ENCODE measurements around the gene BLID.

Gene BLID

GRCh38 chr11:122115524-122116379 is at the start of gene BLID:
Gene BLID, minus strand, starts transcription at chr11:122116215. Its CDS starts 293 bp downstream, at chr11:122115922.
- peak; percentile 31 for DNase-seq

- no peak for DNase-seq
Measured at GRCh38 chr11:122163053-122163819, 47.2 kb upstream of the BLID start.

GRCh38 chr11:122162095-122162494 is 46.1 kb upstream of the BLID start:
- DNase-seq, result no peak

GRCh38 chr11:122160841-122161590 is 45.0 kb upstream of the BLID start:
- no peak for DNase-seq

GRCh38 chr11:122159861-122160260 is 43.8 kb upstream of the BLID start:
- no peak for DNase-seq

GRCh38 chr11:122159173-122159721 is 43.2 kb upstream of the BLID start:
- peak; percentile 51 for DNase-seq

GRCh38 chr11:122158171-122158570 is 42.2 kb upstream of the BLID start:
- peak; percentile 19 for DNase-seq

- DNase-seq, result peak; percentile 16
Measured at GRCh38 chr11:122157653-122158161, 41.7 kb upstream of the BLID start.

GRCh38 chr11:122156940-122157382 is 40.9 kb upstream of the BLID start:
- peak; percentile 73 for DNase-seq

- peak; percentile 40 for DNase-seq
Measured at GRCh38 chr11:122155765-122156527, 39.9 kb upstream of the BLID start.

- DNase-seq, result no peak
Measured at GRCh38 chr11:122154994-122155393, 39.0 kb upstream of the BLID start.

- no peak for DNase-seq
Measured at GRCh38 chr11:122154227-122154626, 38.2 kb upstream of the BLID start.

- no peak for DNase-seq
Measured at GRCh38 chr11:122153746-122154145, 37.7 kb upstream of the BLID start.

GRCh38 chr11:122150216-122151124 is 34.5 kb upstream of the BLID start:
- peak; percentile 10 for DNase-seq

GRCh38 chr11:122149202-122149601 is 33.2 kb upstream of the BLID start:
- peak; percentile 15 for DNase-seq

- DNase-seq, result no peak
Measured at GRCh38 chr11:122146475-122146874, 30.5 kb upstream of the BLID start.

GRCh38 chr11:122145715-122146274 is 29.8 kb upstream of the BLID start:
- no peak for DNase-seq

GRCh38 chr11:122144752-122145151 is 28.7 kb upstream of the BLID start:
- no peak for DNase-seq

- peak; percentile 69 for DNase-seq
Measured at GRCh38 chr11:122141725-122142124, 25.7 kb upstream of the BLID start.

GRCh38 chr11:122140500-122140899 is 24.5 kb upstream of the BLID start:
- no peak for DNase-seq

GRCh38 chr11:122139595-122139866 is 23.5 kb upstream of the BLID start:
- DNase-seq, result no peak

Measured in NCI-H69 (cell line).